Nephron (organoid): Measurements from ENCODE around the gene FMN2.

Experiments
- H3K27ac Mint-ChIP-seq, 3 experiments: 2 replicates each; pipeline ENCODE4 v1.8.0; 2020; ENCODE audit warnings: mixed read lengths in 3 of 3, mild to moderate bottlenecking in 2 of 3, moderate library complexity in 1 of 3
- H3K27me3 Mint-ChIP-seq: 2 replicates; pipeline ENCODE4 v1.8.0; 2021; ENCODE audit warnings: low read depth, mild to moderate bottlenecking, moderate library complexity, mixed read lengths
- H3K36me3 Mint-ChIP-seq: 2 replicates; pipeline ENCODE4 v1.8.0; 2020; ENCODE audit warnings: low read depth, mixed read lengths
- H3K4me1 Mint-ChIP-seq: 2 replicates; pipeline ENCODE4 v1.8.0; 2020; ENCODE audit warnings: mixed read lengths
- H3K4me3 Mint-ChIP-seq, 3 experiments: 2 replicates each; pipeline ENCODE4 v1.8.0; 2020; ENCODE audit warnings: mild to moderate bottlenecking in 3 of 3, mixed read lengths in 3 of 3, moderate library complexity in 2 of 3
- H3K9me3 Mint-ChIP-seq: 2 replicates; pipeline ENCODE4 v1.8.0; 2020; ENCODE audit warnings: mixed read lengths
- TF ChIP-seq, protein P1 (sequence below), 3 experiments: fragments of 200-600 bp; sonication (generic); IDR thresholded peaks; one replicate each; pipeline ENCODE4 v1.5.0; 2021; ENCODE audit warnings: antibody characterized with exemption in 3 of 3; ENCODE audit not compliant: unreplicated experiment in 3 of 3

Gene FMN2

DNA sequence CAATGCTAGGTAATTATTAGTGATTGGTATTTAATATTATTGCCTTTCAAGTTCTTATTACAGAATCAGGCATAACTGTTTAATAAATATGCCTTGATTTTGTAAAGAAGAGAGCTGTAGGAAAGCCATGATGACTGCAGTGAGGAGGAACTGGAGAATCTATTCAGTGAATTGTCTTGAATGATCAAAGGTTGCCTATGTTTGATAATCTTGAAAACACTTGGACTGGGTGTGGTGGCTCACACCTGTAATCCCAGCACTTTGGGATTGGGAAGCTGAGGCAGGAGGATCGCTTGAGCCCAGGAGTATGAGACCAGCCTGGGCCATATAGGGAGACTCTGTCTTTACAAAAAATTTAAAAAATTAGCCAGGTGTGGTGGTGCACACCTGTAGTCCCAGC lies 42.4 kb downstream of the FMN2 start:
- TF ChIP-seq, protein P1, sequence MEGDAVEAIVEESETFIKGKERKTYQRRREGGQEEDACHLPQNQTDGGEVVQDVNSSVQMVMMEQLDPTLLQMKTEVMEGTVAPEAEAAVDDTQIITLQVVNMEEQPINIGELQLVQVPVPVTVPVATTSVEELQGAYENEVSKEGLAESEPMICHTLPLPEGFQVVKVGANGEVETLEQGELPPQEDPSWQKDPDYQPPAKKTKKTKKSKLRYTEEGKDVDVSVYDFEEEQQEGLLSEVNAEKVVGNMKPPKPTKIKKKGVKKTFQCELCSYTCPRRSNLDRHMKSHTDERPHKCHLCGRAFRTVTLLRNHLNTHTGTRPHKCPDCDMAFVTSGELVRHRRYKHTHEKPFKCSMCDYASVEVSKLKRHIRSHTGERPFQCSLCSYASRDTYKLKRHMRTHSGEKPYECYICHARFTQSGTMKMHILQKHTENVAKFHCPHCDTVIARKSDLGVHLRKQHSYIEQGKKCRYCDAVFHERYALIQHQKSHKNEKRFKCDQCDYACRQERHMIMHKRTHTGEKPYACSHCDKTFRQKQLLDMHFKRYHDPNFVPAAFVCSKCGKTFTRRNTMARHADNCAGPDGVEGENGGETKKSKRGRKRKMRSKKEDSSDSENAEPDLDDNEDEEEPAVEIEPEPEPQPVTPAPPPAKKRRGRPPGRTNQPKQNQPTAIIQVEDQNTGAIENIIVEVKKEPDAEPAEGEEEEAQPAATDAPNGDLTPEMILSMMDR (IDR thresholded peaks at IDR 0.05; ENCODE audit: unreplicated experiment in 3 of 3), result no peak
- no peaks in the 10 kb centered on the region for H3K4me1 Mint-ChIP-seq
- H3K4me3 Mint-ChIP-seq, result no peak overlapping the region
- H3K9me3 Mint-ChIP-seq, result no peaks in the 10 kb centered on the region
- H3K36me3 Mint-ChIP-seq, result no peaks in the 10 kb centered on the region
- no peak overlapping the region for H3K27ac Mint-ChIP-seq
- H3K27me3 Mint-ChIP-seq, result peaks cover 11% of the 10 kb centered on the region

DNA sequence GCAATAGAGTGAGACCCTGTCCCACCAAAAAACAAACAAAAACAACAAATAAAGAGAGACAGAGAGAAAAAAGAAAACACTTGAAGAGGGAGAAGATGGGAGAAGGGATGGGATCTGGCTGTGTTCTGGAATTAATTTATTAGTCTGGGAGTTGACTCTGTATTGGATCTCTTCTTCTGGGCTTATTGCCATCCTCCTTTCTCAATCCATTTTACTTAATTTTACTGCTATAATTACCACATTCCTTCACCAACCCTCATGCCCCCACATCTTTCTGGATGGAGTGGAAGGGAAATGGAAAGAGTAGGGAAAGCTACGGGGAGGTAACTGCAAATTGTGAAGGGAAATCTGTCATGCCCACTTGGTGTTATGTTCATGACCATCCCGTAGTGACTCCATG lies 42.9 kb downstream of the FMN2 start:
- Mint-ChIP-seq H3K9me3 (no peaks in the 10 kb centered on the region), H3K4me3 (no peak overlapping the region), H3K36me3 (no peaks in the 10 kb centered on the region), H3K4me1 (no peaks in the 10 kb centered on the region), H3K27me3 (peaks cover 12% of the 10 kb centered on the region), H3K27ac (no peak overlapping the region)
- TF ChIP-seq, protein P1 (IDR thresholded peaks at IDR 0.05; ENCODE audit: unreplicated experiment in 3 of 3), result no peak

DNA sequence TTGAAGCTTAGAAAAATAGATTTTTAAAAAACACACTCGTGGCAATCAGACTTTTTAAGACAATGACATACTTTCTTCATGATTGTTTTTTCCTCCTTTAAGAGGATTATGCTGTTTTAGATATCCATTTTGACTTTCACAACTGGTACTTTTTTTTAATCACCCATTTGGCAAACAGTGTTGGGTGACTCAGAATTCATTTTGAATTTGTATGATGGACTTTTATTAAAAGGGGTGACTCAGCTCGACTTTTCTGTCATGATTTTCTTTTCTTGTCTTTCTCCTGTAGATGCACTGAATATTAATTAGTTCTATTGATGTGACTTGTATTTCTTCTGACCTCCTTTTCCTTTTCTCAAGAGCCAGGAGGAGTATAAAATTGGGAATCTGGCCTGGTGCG lies 44.7 kb downstream of the FMN2 start:
- no peak overlapping the region for H3K4me3 Mint-ChIP-seq

DNA sequence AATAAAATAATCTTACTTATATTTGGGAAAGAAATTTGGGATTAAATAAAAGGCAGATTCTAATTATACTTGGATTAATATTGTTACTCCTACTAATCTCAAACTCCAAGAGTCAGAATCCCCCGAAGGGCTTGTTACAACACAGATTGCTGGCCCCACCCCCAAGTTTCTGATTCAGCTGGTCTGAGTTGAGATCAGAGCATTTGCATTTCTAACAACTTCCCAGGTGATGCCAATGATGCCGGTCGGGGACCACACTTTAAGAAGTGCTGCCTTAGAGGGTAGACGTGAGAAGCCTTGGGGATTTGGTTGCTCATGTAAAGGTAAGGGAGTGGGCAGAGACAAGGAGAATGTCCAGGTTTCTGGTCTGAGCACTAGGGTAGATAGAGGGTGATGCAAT lies 47.2 kb downstream of the FMN2 start:
- no peak overlapping the region for H3K27ac Mint-ChIP-seq
- TF ChIP-seq, protein P1 (IDR thresholded peaks at IDR 0.05; ENCODE audit: unreplicated experiment in 3 of 3), result no peak
- no peaks in the 10 kb centered on the region for H3K9me3 Mint-ChIP-seq

More for the DNA sequence above, 44.7 kb downstream of the FMN2 start:
- no peaks in the 10 kb centered on the region for H3K4me1 Mint-ChIP-seq
- H3K9me3 Mint-ChIP-seq, result no peaks in the 10 kb centered on the region
- peaks cover 16% of the 10 kb centered on the region for H3K27me3 Mint-ChIP-seq
- TF ChIP-seq, protein P1 (IDR thresholded peaks at IDR 0.05; ENCODE audit: unreplicated experiment in 3 of 3), result no peak
- no peaks in the 10 kb centered on the region for H3K36me3 Mint-ChIP-seq
- no peak overlapping the region for H3K27ac Mint-ChIP-seq

DNA sequence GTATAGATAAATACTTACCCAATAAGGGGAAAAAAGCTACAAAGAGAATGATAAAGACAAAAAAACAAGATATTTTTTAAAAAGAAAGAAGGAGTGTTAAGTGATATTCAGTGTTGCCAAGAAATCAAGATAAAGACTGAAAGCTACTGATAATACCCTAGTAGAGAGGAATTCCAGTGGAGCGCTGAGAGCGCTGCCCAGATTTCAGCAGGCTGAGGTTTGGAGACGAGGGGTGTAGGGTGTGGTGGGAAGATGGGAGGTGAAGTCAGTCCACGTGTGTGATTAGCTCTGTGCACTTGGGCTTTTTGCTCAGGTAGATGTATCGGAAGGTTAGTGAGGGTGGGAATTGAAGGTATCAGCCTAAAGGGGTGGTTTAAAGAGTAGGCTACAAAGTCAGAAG lies 47.8 kb downstream of the FMN2 start:
- H3K27ac Mint-ChIP-seq, result no peak overlapping the region
- TF ChIP-seq, protein P1 (IDR thresholded peaks at IDR 0.05; ENCODE audit: unreplicated experiment in 3 of 3), result no peak
- no peaks in the 10 kb centered on the region for H3K4me1 Mint-ChIP-seq
- H3K36me3 Mint-ChIP-seq, result no peaks in the 10 kb centered on the region
- no peaks in the 10 kb centered on the region for H3K9me3 Mint-ChIP-seq
- no peak overlapping the region for H3K4me3 Mint-ChIP-seq
- H3K27me3 Mint-ChIP-seq, result peaks cover 13% of the 10 kb centered on the region

More for the DNA sequence above, 47.2 kb downstream of the FMN2 start:
- peaks cover 16% of the 10 kb centered on the region for H3K27me3 Mint-ChIP-seq
- H3K4me3 Mint-ChIP-seq, result no peak overlapping the region
- no peaks in the 10 kb centered on the region for H3K4me1 Mint-ChIP-seq
- H3K36me3 Mint-ChIP-seq, result no peaks in the 10 kb centered on the region

DNA sequence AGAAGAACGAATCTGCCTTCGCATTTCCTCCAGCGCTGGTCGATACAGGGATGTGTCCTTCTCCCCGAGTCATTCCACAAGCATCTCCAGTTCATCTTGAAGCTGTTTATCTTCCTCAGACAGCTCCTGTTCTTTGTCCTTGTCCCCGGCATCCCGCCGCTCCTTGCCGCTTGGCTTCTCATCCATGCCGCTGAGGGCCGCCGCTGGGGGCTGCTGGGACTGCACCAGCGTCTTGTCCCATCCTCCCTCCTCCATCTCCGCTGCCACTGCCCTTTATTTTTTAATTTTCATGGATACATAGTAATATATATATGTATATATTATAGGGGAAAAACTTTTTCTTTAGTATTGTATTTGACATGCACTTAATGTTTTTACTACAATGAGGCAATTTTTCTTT lies 53.4 kb downstream of the FMN2 start:
- H3K36me3 Mint-ChIP-seq, result no peaks in the 10 kb centered on the region
- H3K9me3 Mint-ChIP-seq, result no peaks in the 10 kb centered on the region
- TF ChIP-seq, protein P1 (IDR thresholded peaks at IDR 0.05; ENCODE audit: unreplicated experiment in 3 of 3), result no peak
- H3K27me3 Mint-ChIP-seq, result peaks cover 6% of the 10 kb centered on the region
- H3K4me1 Mint-ChIP-seq, result no peaks in the 10 kb centered on the region
- H3K27ac Mint-ChIP-seq, result no peak overlapping the region
- no peak overlapping the region for H3K4me3 Mint-ChIP-seq
